NT2/D1 (cell line): ENCODE measurements around the gene PTPN1.

Experiments used
- SUZ12 ChIP-seq: IDR thresholded peaks from 2 replicates; pipeline ENCODE4 v1.6.1; 2011; ENCODE audit not compliant: insufficient read length, insufficient read depth; ENCODE audit errors: extremely low read depth
- YY1 ChIP-seq: IDR thresholded peaks from 2 replicates; pipeline ENCODE4 v1.6.1; 2011; ENCODE audit not compliant: insufficient read length, insufficient read depth
- ZNF274 ChIP-seq: IDR thresholded peaks from 2 replicates; pipeline ENCODE4 v1.6.1; 2011; ENCODE audit warnings: mild to moderate bottlenecking, low read depth, low read length

DNA sequence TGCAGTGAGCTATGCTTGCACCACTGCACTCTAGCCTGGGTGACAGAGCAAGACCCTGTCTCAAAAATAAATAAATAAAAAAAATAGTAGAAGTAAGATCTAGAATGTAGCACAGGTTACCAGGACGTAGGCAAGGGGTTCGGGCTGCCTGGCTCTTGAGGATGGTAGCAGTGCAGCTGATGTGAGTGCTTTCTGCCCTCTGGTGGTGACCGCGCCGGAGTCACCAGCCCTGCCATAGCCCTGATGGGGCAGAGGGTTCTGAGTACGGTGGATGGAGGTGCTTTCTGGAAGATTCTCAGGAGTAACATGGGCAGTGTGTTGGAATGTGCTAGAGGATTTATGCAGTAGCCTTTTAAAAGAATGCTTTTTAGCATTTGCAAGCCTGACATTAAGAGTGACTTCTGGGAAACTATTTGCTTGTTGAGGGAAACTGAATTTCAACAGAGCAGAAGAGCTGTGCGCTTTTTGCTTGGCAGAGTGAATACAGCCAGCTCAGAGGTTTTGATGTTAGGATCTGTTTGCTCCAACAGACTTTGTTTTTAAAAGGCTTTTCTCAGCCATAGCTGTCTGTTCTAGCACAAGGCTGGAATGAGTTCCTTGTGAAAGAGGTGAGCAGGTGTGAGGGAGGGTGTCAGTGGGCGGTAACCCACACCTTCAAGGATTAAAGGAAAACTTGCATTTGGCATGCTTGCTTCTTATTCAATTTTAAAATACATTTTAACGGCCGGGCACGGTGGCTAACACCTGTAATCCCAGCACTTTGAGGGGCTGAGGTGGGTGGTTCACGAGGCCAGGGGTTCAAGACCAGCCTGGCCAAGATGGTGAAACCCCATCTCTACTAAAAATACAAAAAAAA lies 65.9 kb downstream of the PTPN1 start:
- TF ChIP-seq ZNF274 (no peak), YY1 (no peak), SUZ12 (no peak)
